ENCODE measurements around the gene CCDC15.

The CCDC15 gene

GRCh38 chr11:124983674-124984511 is 29.9 kb downstream of the CCDC15 start:
- no peak for TF ChIP-seq CTCF (IDR thresholded peaks at IDR 0.05; ENCODE audit: insufficient read depth, low read length, poor library complexity, severe bottlenecking)
- Histone ChIP-seq H3K36me3 (ENCODE audit: control insufficient read depth, insufficient read depth, low read length) (no peaks in the 10 kb centered on the region), H3K4me3 (replicated peaks; ENCODE audit: low read depth, low read length) (no peak overlapping the region), H3K27me3 (replicated peaks; ENCODE audit: control insufficient read depth, insufficient read depth, low read length) (no peaks in the 10 kb centered on the region)
- no peak for DNase-seq (ENCODE audit: extremely low read depth, insufficient read length)

- Histone ChIP-seq H3K4me3 (replicated peaks; ENCODE audit: low read depth, low read length) (no peak overlapping the region), H3K36me3 (ENCODE audit: control insufficient read depth, insufficient read depth, low read length) (no peaks in the 10 kb centered on the region), H3K27me3 (replicated peaks; ENCODE audit: control insufficient read depth, insufficient read depth, low read length) (no peaks in the 10 kb centered on the region)
- no peak for DNase-seq (ENCODE audit: extremely low read depth, insufficient read length)
- no peak for TF ChIP-seq CTCF (IDR thresholded peaks at IDR 0.05; ENCODE audit: insufficient read depth, low read length, poor library complexity, severe bottlenecking)
Measured at GRCh38 chr11:124984512-124984854, 30.5 kb downstream of the CCDC15 start.

- DNase-seq (ENCODE audit: extremely low read depth, insufficient read length), result no peak
- Histone ChIP-seq H3K27me3 (replicated peaks; ENCODE audit: control insufficient read depth, insufficient read depth, low read length) (no peaks in the 10 kb centered on the region), H3K4me3 (replicated peaks; ENCODE audit: low read depth, low read length) (no peak overlapping the region), H3K36me3 (ENCODE audit: control insufficient read depth, insufficient read depth, low read length) (no peaks in the 10 kb centered on the region)
- no peak for TF ChIP-seq CTCF (IDR thresholded peaks at IDR 0.05; ENCODE audit: insufficient read depth, low read length, poor library complexity, severe bottlenecking)
Measured at GRCh38 chr11:124987096-124987495, 33.1 kb downstream of the CCDC15 start.

- no peak overlapping the region for H3K4me3 ChIP-seq (replicated peaks; ENCODE audit: low read depth, low read length)
- DNase-seq (ENCODE audit: extremely low read depth, insufficient read length), result no peak
- no peak for TF ChIP-seq CTCF (IDR thresholded peaks at IDR 0.05; ENCODE audit: insufficient read depth, low read length, poor library complexity, severe bottlenecking)
Measured at GRCh38 chr11:124988063-124988462, 34.1 kb downstream of the CCDC15 start.

GRCh38 chr11:125001079-125001778 is 47.2 kb downstream of the CCDC15 start:
- H3K4me3 ChIP-seq (replicated peaks; ENCODE audit: low read depth, low read length), result no peak overlapping the region
- no peaks in the 10 kb centered on the region for H3K36me3 ChIP-seq (ENCODE audit: control insufficient read depth, insufficient read depth, low read length)
- no peak for TF ChIP-seq CTCF (IDR thresholded peaks at IDR 0.05; ENCODE audit: insufficient read depth, low read length, poor library complexity, severe bottlenecking)
- no peak for DNase-seq (ENCODE audit: extremely low read depth, insufficient read length)
- no peaks in the 10 kb centered on the region for H3K27me3 ChIP-seq (replicated peaks; ENCODE audit: control insufficient read depth, insufficient read depth, low read length)

More at GRCh38 chr11:124988063-124988462, 34.1 kb downstream of the CCDC15 start:
- no peaks in the 10 kb centered on the region for H3K27me3 ChIP-seq (replicated peaks; ENCODE audit: control insufficient read depth, insufficient read depth, low read length)
- H3K36me3 ChIP-seq (ENCODE audit: control insufficient read depth, insufficient read depth, low read length), result no peaks in the 10 kb centered on the region

Measured in GM06990 (cell line).